WERI-Rb-1 (cell line): ENCODE results near the gene EPAS1.

Experiments
- DNase-seq: peaks from one replicate; pipeline ENCODE4 v3.0.0-alpha.2; 2020
- H3K27ac ChIP-seq: fragments of 250-450 bp; sonication (Bioruptor Pico); 2 replicates; pipeline ENCODE4 v1.5.1; 2020; ENCODE audit warnings: mild to moderate bottlenecking, moderate library complexity
- H3K27me3 ChIP-seq: fragments of 250-450 bp; sonication (Bioruptor Pico); 2 replicates; pipeline ENCODE4 v1.5.1; 2021; ENCODE audit warnings: mild to moderate bottlenecking, low read depth, moderate library complexity; ENCODE audit not compliant: insufficient read depth, severe bottlenecking
- H3K36me3 ChIP-seq: fragments of 250-450 bp; sonication (Bioruptor Pico); 2 replicates; pipeline ENCODE4 v1.5.1; 2020; ENCODE audit warnings: mild to moderate bottlenecking, moderate library complexity
- H3K4me3 ChIP-seq: 2 replicates; pipeline ENCODE4 v1.5.1; 2011; ENCODE audit warnings: low read depth, mild to moderate bottlenecking, control low read depth, low read length
- H3K9me3 ChIP-seq: fragments of 250-450 bp; sonication (Bioruptor Pico); 2 replicates; pipeline ENCODE4 v1.5.1; 2021; ENCODE audit warnings: mild to moderate bottlenecking, moderate library complexity; ENCODE audit not compliant: severe bottlenecking
- CTCF ChIP-seq: IDR thresholded peaks from 2 replicates; pipeline ENCODE4 v1.5.1; 2011; ENCODE audit warnings: low read depth, mild to moderate bottlenecking, control low read depth, inconsistent platforms, low read length

The EPAS1 gene

GRCh38 chr2:46320141-46320567, 22.9 kb downstream of the EPAS1 start:
- no peak overlapping the region for H3K4me3 ChIP-seq
- TF ChIP-seq CTCF, result no peak
- no peaks in the 10 kb centered on the region for H3K36me3 ChIP-seq
- no peak overlapping the region for H3K27ac ChIP-seq
- H3K27me3 ChIP-seq, result no peaks in the 10 kb centered on the region
- no peak for DNase-seq
- no peaks in the 10 kb centered on the region for H3K9me3 ChIP-seq

GRCh38 chr2:46323730-46324129, 26.5 kb downstream of the EPAS1 start:
- Histone ChIP-seq H3K9me3 (no peaks in the 10 kb centered on the region), H3K4me3 (no peak overlapping the region), H3K27ac (no peak overlapping the region), H3K27me3 (no peaks in the 10 kb centered on the region), H3K36me3 (no peaks in the 10 kb centered on the region)
- DNase-seq, result no peak
- TF ChIP-seq CTCF, result no peak

GRCh38 chr2:46325182-46325928, 28.1 kb downstream of the EPAS1 start:
- no peak overlapping the region for H3K27ac ChIP-seq
- H3K9me3 ChIP-seq, result no peaks in the 10 kb centered on the region
- no peak for DNase-seq
- H3K27me3 ChIP-seq, result no peaks in the 10 kb centered on the region
- no peak for TF ChIP-seq CTCF
- no peak overlapping the region for H3K4me3 ChIP-seq
- H3K36me3 ChIP-seq, result no peaks in the 10 kb centered on the region

GRCh38 chr2:46326231-46326980, 29.2 kb downstream of the EPAS1 start:
- Histone ChIP-seq H3K27me3 (no peaks in the 10 kb centered on the region), H3K4me3 (no peak overlapping the region), H3K9me3 (no peaks in the 10 kb centered on the region), H3K27ac (no peak overlapping the region), H3K36me3 (no peaks in the 10 kb centered on the region)
- no peak for TF ChIP-seq CTCF
- no peak for DNase-seq

GRCh38 chr2:46327627-46328026, 30.4 kb downstream of the EPAS1 start:
- DNase-seq, result no peak
- no peaks in the 10 kb centered on the region for H3K36me3 ChIP-seq
- no peaks in the 10 kb centered on the region for H3K9me3 ChIP-seq
- no peak overlapping the region for H3K27ac ChIP-seq
- no peak overlapping the region for H3K4me3 ChIP-seq
- no peaks in the 10 kb centered on the region for H3K27me3 ChIP-seq
- TF ChIP-seq CTCF, result peak; percentile 31; the same call in 1 of the 2 replicates
